K562 (cell line): ENCODE data around the gene SORBS2. TPM values are rescaled to one million over a fixed set of nuclear protein-coding genes. Genes with fewer than 3 reads are reported as not detected.

Experiments
- ATAC-seq: fragments of 200-7000 bp; cut with Tn5 transposase; 3 replicates; pipeline ENCODE4 v1.9.1; 2020; ENCODE audit warnings: moderate library complexity
- BruUV-seq: library from RNA; stranded (reverse); fragments of 400-500 nt; replicated peaks from 2 replicates; lab custom pipeline; 2021; lab: Mats Ljungman, UMichigan
- CTCF ChIA-PET: fragments of 300-600 bp; formaldehyde crosslinking; extraction: SDS; loops from one replicate; lab custom pipeline; 2021; ENCODE audit warnings: low intra/inter-chr PET ratio; lab: Yijun Ruan, JAX
- POLR2A ChIA-PET: fragments of 300-600, 350-650 bp; sonication (Branson Sonifier 250); formaldehyde crosslinking; extraction: SDS; loops from one replicate; lab custom pipeline; 2021; ENCODE audit warnings: antibody characterized with exemption, inconsistent platforms; lab: Yijun Ruan, JAX
- DNase-seq, 4 experiments: peaks; one replicate each; pipeline versions ENCODE4 v3.0.0 to v3.0.0-alpha.2; 2011 to 2018; ENCODE audit warnings: low spot score in 3 of 4, mixed read lengths in 3 of 4; ENCODE audit errors: extremely low read depth in 1 of 4
- FAIRE-seq: peaks from 2 replicates; lab custom pipeline; 2011; peaks lifted over from hg19 to GRCh38; lab: Jason Lieb, UNC
- H2AFZ ChIP-seq: 2 replicates; pipeline ENCODE4 v1.6.0; 2011; ENCODE audit warnings: low read depth, low read length, control low read depth, inconsistent platforms
- H3K27ac ChIP-seq: fragments of 200-600 bp; 3 replicates; pipeline ENCODE4 v1.8.0; 2011; ENCODE audit warnings: low read depth, mild to moderate bottlenecking, control low read depth, inconsistent platforms, low read length, moderate library complexity, mixed read lengths; ENCODE audit errors: extremely low read depth
- H3K27me3 ChIP-seq, 2 experiments: fragments of 300-600 bp in 1 of 2; 2 replicates in 1 of 2; 3 replicates in 1 of 2; pipeline versions ENCODE4 v1.6.0 to v1.8.0; 2011; ENCODE audit warnings: inconsistent platforms in 2 of 2, low read length in 2 of 2, mild to moderate bottlenecking in 1 of 2, mixed read lengths in 1 of 2, moderate library complexity in 1 of 2; ENCODE audit not compliant: control insufficient read depth in 2 of 2, insufficient read depth in 2 of 2
- H3K36me3 ChIP-seq: fragments of 300-600 bp; 3 replicates; pipeline ENCODE4 v1.8.0; 2011; ENCODE audit warnings: mild to moderate bottlenecking, low read length, inconsistent platforms; ENCODE audit not compliant: control insufficient read depth, insufficient read depth
- H3K4me1 ChIP-seq, 2 experiments: fragments of 200-600 bp in 1 of 2; replicated peaks in 1 of 2; 2 replicates in 1 of 2; 3 replicates in 1 of 2; pipeline versions ENCODE4 v1.5.1 to v1.8.0; 2011; ENCODE audit warnings: inconsistent platforms in 2 of 2, low read length in 2 of 2, mild to moderate bottlenecking in 1 of 2, mixed read lengths in 1 of 2, moderate library complexity in 1 of 2; ENCODE audit not compliant: control insufficient read depth in 2 of 2, insufficient read depth in 2 of 2
- H3K4me2 ChIP-seq: 2 replicates; pipeline ENCODE4 v1.6.1; 2011; ENCODE audit warnings: low read length, control low read depth, inconsistent platforms, mixed read lengths; ENCODE audit not compliant: insufficient read depth
- H3K4me3 ChIP-seq: fragments of 200-600 bp; sonication (generic), shearing (Covaris generic); 2 replicates; pipeline ENCODE4 v1.5.1; 2016; ENCODE audit warnings: control low read depth, inconsistent platforms
- H3K79me2 ChIP-seq: fragments of 200-600 bp; 3 replicates; pipeline ENCODE4 v1.8.0; 2011; ENCODE audit warnings: low read length, inconsistent platforms; ENCODE audit not compliant: control insufficient read depth, insufficient read depth
- H3K9ac ChIP-seq, 2 experiments: 2 replicates each; pipeline versions ENCODE4 v1.6.0 to v1.6.1; 2011; ENCODE audit warnings: low read depth in 2 of 2, low read length in 2 of 2, control low read depth in 1 of 2, inconsistent platforms in 1 of 2, mild to moderate bottlenecking in 1 of 2, mixed read lengths in 1 of 2; ENCODE audit not compliant: insufficient read depth in 1 of 2
- H3K9me1 ChIP-seq: one replicate; pipeline ENCODE4 v1.6.0; 2011; ENCODE audit warnings: inconsistent platforms, mild to moderate bottlenecking, low read length, moderate library complexity; ENCODE audit not compliant: control insufficient read depth, insufficient read depth
- H3K9me3 ChIP-seq: replicated peaks from 2 replicates; pipeline ENCODE4 v1.5.1; 2011; ENCODE audit warnings: low read depth, low read length, inconsistent platforms; ENCODE audit not compliant: control insufficient read depth, insufficient read depth
- H4K20me1 ChIP-seq: replicated peaks from 2 replicates; pipeline ENCODE4 v1.6.1; 2011; ENCODE audit warnings: low read length, inconsistent platforms, mixed read lengths; ENCODE audit not compliant: control insufficient read depth, insufficient read depth
- BCL6 ChIP-seq: fragments of 250-450 bp; sonication (Bioruptor Pico); IDR thresholded peaks from 2 replicates; pipeline ENCODE4 v1.4.0; 2020
- EHMT2 ChIP-seq: fragments of 450-650 bp; IDR thresholded peaks from 2 replicates; pipeline ENCODE4 v1.6.1; 2018; ENCODE audit warnings: antibody characterized with exemption
- PCBP1 ChIP-seq: fragments of 200-400 bp; formaldehyde crosslinking; IDR thresholded peaks from 2 replicates; pipeline ENCODE4 v1.6.1; 2018; ENCODE audit warnings: mild to moderate bottlenecking, low read depth, low read length; ENCODE audit not compliant: poor library complexity, severe bottlenecking
- ZKSCAN1 ChIP-seq: fragments of 150-350 bp; IDR thresholded peaks from 2 replicates; pipeline ENCODE4 v1.6.1; 2016; ENCODE audit warnings: low read depth, low read length
- ZNF217 ChIP-seq: sonication (generic); formaldehyde crosslinking; IDR thresholded peaks from 2 replicates; pipeline ENCODE4 v1.8.0; 2022; ENCODE audit warnings: mild to moderate bottlenecking, missing genetic modification reagents
- WGBS: fragments of 100-300 bp; shearing (Covaris generic); methylation state at CpG from one replicate; pipeline ENCODE4 v1.1.6; 2016; ENCODE audit warnings: low coverage, mixed read lengths; ENCODE audit not compliant: insufficient coverage; ENCODE audit errors: missing lambda C conversion rate; 5-methylcytosine and 5-hydroxymethylcytosine counted together
- in situ Hi-C: fragments of 300-500 bp; cut with MboI; formaldehyde crosslinking; loops from 4 replicates; pipeline ENCODE4 v1.15.0; 2018; ENCODE audit warnings: inconsistent platforms, mixed read lengths
- intact Hi-C: fragments of 100-400 bp; cut with micrococcal nuclease; formaldehyde crosslinking; loops from 2 replicates; pipeline ENCODE4 v1.14.2; 2022
- polyA plus RNA-seq, 8 experiments: library from polyadenylated mRNA; depleted of rRNA in 4 of 8; stranded (reverse) in 5 of 8; unstranded in 3 of 8; fragments of >200 nt; fragmentation: Nextera tagmentation in 2 of 8; fragmentation: Illumina TruSeq in 1 of 8; extraction: Ambion mirVana in 2 of 8; extraction: Trizol in 1 of 8; gene quantifications; 2 replicates each; pipeline versions ENCODE4 v1.2.1 to v1.2.3, GENCODE V29; 2011 to 2014; ENCODE audit warnings: inconsistent platforms in 1 of 8, missing spikeins in 1 of 8
- total RNA-seq, 7 experiments: library from RNA; depleted of rRNA in 6 of 7; stranded (reverse); fragments of >200 nt in 6 of 7; fragmentation: Illumina TruSeq in 2 of 7; extraction: Trizol in 2 of 7; gene quantifications; 2 replicates each; pipeline versions ENCODE4 v1.2.1 to v1.2.3, GENCODE V29; 2011 to 2021; ENCODE audit warnings: low replicate concordance in 1 of 7
- TF ChIP-seq, protein P1 (sequence below): fragments of 450-650 bp; IDR thresholded peaks from 2 replicates; pipeline ENCODE4 v1.6.1; 2016; ENCODE audit warnings: mild to moderate bottlenecking, moderate library complexity

Gene SORBS2
- total and polyA plus RNA-seq, 9 of the 15 experiments (the other 6 are each of a cell fraction or from before 2014, with no cell fraction given): 0.29 TPM; not detected in 8

GRCh38 chr4:185708348-185708747, 103.6 kb downstream of the SORBS2 start:
- Histone ChIP-seq H2AFZ (no peak overlapping the region), H4K20me1 (no peaks in the 10 kb centered on the region), H3K79me2 (no peaks in the 10 kb centered on the region), H3K4me2 (no peak overlapping the region), H3K4me3 (no peak overlapping the region), H3K9me3 (no peaks in the 10 kb centered on the region), H3K9ac (no peak overlapping the region), H3K27me3 (peaks cover 0 to 12% of the 10 kb centered on the region in 2 experiments; a peak in 3 of 5 replicates), H3K4me1 (no peaks in the 10 kb centered on the region), H3K9me1 (no peaks in the 10 kb centered on the region), H3K27ac (no peak overlapping the region), H3K36me3 (no peaks in the 10 kb centered on the region)
- no peak for ATAC-seq
- CTCF ChIA-PET: interaction anchor here (0.6 kb wide), 1 partner anchor 110 kb away, joined by 4 read pairs; no protein-coding TSS in a partner anchor
- intact Hi-C loops (no loop called here), in situ Hi-C loops (no loop called here)
- POLR2A ChIA-PET: no interaction called here
- BruUV-seq: no TSS peak
- no peak for TF ChIP-seq ZNF217 (CRISPR knock-in tag)
- no peak for TF ChIP-seq EHMT2
- TF ChIP-seq, protein P1, sequence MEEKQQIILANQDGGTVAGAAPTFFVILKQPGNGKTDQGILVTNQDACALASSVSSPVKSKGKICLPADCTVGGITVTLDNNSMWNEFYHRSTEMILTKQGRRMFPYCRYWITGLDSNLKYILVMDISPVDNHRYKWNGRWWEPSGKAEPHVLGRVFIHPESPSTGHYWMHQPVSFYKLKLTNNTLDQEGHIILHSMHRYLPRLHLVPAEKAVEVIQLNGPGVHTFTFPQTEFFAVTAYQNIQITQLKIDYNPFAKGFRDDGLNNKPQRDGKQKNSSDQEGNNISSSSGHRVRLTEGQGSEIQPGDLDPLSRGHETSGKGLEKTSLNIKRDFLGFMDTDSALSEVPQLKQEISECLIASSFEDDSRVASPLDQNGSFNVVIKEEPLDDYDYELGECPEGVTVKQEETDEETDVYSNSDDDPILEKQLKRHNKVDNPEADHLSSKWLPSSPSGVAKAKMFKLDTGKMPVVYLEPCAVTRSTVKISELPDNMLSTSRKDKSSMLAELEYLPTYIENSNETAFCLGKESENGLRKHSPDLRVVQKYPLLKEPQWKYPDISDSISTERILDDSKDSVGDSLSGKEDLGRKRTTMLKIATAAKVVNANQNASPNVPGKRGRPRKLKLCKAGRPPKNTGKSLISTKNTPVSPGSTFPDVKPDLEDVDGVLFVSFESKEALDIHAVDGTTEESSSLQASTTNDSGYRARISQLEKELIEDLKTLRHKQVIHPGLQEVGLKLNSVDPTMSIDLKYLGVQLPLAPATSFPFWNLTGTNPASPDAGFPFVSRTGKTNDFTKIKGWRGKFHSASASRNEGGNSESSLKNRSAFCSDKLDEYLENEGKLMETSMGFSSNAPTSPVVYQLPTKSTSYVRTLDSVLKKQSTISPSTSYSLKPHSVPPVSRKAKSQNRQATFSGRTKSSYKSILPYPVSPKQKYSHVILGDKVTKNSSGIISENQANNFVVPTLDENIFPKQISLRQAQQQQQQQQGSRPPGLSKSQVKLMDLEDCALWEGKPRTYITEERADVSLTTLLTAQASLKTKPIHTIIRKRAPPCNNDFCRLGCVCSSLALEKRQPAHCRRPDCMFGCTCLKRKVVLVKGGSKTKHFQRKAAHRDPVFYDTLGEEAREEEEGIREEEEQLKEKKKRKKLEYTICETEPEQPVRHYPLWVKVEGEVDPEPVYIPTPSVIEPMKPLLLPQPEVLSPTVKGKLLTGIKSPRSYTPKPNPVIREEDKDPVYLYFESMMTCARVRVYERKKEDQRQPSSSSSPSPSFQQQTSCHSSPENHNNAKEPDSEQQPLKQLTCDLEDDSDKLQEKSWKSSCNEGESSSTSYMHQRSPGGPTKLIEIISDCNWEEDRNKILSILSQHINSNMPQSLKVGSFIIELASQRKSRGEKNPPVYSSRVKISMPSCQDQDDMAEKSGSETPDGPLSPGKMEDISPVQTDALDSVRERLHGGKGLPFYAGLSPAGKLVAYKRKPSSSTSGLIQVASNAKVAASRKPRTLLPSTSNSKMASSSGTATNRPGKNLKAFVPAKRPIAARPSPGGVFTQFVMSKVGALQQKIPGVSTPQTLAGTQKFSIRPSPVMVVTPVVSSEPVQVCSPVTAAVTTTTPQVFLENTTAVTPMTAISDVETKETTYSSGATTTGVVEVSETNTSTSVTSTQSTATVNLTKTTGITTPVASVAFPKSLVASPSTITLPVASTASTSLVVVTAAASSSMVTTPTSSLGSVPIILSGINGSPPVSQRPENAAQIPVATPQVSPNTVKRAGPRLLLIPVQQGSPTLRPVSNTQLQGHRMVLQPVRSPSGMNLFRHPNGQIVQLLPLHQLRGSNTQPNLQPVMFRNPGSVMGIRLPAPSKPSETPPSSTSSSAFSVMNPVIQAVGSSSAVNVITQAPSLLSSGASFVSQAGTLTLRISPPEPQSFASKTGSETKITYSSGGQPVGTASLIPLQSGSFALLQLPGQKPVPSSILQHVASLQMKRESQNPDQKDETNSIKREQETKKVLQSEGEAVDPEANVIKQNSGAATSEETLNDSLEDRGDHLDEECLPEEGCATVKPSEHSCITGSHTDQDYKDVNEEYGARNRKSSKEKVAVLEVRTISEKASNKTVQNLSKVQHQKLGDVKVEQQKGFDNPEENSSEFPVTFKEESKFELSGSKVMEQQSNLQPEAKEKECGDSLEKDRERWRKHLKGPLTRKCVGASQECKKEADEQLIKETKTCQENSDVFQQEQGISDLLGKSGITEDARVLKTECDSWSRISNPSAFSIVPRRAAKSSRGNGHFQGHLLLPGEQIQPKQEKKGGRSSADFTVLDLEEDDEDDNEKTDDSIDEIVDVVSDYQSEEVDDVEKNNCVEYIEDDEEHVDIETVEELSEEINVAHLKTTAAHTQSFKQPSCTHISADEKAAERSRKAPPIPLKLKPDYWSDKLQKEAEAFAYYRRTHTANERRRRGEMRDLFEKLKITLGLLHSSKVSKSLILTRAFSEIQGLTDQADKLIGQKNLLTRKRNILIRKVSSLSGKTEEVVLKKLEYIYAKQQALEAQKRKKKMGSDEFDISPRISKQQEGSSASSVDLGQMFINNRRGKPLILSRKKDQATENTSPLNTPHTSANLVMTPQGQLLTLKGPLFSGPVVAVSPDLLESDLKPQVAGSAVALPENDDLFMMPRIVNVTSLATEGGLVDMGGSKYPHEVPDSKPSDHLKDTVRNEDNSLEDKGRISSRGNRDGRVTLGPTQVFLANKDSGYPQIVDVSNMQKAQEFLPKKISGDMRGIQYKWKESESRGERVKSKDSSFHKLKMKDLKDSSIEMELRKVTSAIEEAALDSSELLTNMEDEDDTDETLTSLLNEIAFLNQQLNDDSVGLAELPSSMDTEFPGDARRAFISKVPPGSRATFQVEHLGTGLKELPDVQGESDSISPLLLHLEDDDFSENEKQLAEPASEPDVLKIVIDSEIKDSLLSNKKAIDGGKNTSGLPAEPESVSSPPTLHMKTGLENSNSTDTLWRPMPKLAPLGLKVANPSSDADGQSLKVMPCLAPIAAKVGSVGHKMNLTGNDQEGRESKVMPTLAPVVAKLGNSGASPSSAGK: no peak
- TF ChIP-seq ZKSCAN1: no peak
- TF ChIP-seq PCBP1: no peak
- no peak for TF ChIP-seq BCL6 (CRISPR knock-in tag)
- DNase-seq: no peak
- FAIRE-seq: no peak
- WGBS: 2% methylated on average over 3 of the region's 3 CpGs
